ENCODE measurements around the gene GNPDA1. TPM values are rescaled to one million over a fixed set of nuclear protein-coding genes. Genes with fewer than 3 reads are reported as not detected.

Gene GNPDA1
- polyA plus RNA-seq, 1 donor from 2014 or later, result 28.9 TPM

- no peaks in the 10 kb centered on the region for H4K20me1 ChIP-seq (ENCODE audit: insufficient read depth)
- H3K9me2 ChIP-seq (ENCODE audit: insufficient read depth, low read length), result no peaks in the 10 kb centered on the region
- H3K36me3 ChIP-seq (ENCODE audit: insufficient read depth, low read length), result no peaks in the 10 kb centered on the region
- no peaks in the 10 kb centered on the region for H3K79me2 ChIP-seq (replicated peaks; ENCODE audit: insufficient read depth, low read length)
- H2AFZ ChIP-seq (ENCODE audit: low read depth, low read length), result no peak overlapping the region
- H3K9me3 ChIP-seq (ENCODE audit: low read length), result no peaks in the 10 kb centered on the region
- H3K4me3 ChIP-seq (ENCODE audit: low read length), result no peak overlapping the region
- H3K4me2 ChIP-seq (ENCODE audit: low read length), result no peak overlapping the region
- H3F3A ChIP-seq (ENCODE audit: insufficient read depth, low read length, poor library complexity, severe bottlenecking), result peaks cover 8% of the 10 kb centered on the region
- no peak overlapping the region for H3K27ac ChIP-seq (ENCODE audit: low read length)
- no peaks in the 10 kb centered on the region for H3K27me3 ChIP-seq (ENCODE audit: insufficient read depth, low read depth, low read length)
- TF ChIP-seq MXI1 (conservative IDR thresholded peaks at IDR 0.05; ENCODE audit: poor library complexity, severe bottlenecking) (no peak), RAD21 (conservative IDR thresholded peaks at IDR 0.05) (no peak), SMC3 (conservative IDR thresholded peaks at IDR 0.05; ENCODE audit: poor library complexity) (no peak), POLR2AphosphoS5 (IDR thresholded peaks at IDR 0.05) (no peak), EP300 (conservative IDR thresholded peaks at IDR 0.05; ENCODE audit: poor library complexity, severe bottlenecking) (no peak), TAF1 (IDR thresholded peaks at IDR 0.05; ENCODE audit: low read depth) (no peak), EZH2 (IDR thresholded peaks at IDR 0.05; ENCODE audit: borderline replicate concordance, insufficient read depth, low read length, poor library complexity, severe bottlenecking) (no peak), CTCF (IDR thresholded peaks at IDR 0.05; ENCODE audit: poor library complexity, severe bottlenecking) (no peak)
- TF ChIP-seq, protein P1, sequence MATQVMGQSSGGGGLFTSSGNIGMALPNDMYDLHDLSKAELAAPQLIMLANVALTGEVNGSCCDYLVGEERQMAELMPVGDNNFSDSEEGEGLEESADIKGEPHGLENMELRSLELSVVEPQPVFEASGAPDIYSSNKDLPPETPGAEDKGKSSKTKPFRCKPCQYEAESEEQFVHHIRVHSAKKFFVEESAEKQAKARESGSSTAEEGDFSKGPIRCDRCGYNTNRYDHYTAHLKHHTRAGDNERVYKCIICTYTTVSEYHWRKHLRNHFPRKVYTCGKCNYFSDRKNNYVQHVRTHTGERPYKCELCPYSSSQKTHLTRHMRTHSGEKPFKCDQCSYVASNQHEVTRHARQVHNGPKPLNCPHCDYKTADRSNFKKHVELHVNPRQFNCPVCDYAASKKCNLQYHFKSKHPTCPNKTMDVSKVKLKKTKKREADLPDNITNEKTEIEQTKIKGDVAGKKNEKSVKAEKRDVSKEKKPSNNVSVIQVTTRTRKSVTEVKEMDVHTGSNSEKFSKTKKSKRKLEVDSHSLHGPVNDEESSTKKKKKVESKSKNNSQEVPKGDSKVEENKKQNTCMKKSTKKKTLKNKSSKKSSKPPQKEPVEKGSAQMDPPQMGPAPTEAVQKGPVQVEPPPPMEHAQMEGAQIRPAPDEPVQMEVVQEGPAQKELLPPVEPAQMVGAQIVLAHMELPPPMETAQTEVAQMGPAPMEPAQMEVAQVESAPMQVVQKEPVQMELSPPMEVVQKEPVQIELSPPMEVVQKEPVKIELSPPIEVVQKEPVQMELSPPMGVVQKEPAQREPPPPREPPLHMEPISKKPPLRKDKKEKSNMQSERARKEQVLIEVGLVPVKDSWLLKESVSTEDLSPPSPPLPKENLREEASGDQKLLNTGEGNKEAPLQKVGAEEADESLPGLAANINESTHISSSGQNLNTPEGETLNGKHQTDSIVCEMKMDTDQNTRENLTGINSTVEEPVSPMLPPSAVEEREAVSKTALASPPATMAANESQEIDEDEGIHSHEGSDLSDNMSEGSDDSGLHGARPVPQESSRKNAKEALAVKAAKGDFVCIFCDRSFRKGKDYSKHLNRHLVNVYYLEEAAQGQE (IDR thresholded peaks at IDR 0.05; ENCODE audit: borderline replicate concordance), result no peak
- H3K9ac ChIP-seq (ENCODE audit: low read length), result no peak overlapping the region
Measured at GRCh38 chr5:141961466-141961865, 51.4 kb downstream of the GNPDA1 start.

- Histone ChIP-seq H3F3A (ENCODE audit: insufficient read depth, low read length, poor library complexity, severe bottlenecking) (peaks cover 8% of the 10 kb centered on the region), H3K4me2 (ENCODE audit: low read length) (no peak overlapping the region), H3K9me3 (ENCODE audit: low read length) (no peaks in the 10 kb centered on the region), H2AFZ (ENCODE audit: low read depth, low read length) (no peak overlapping the region), H3K36me3 (ENCODE audit: insufficient read depth, low read length) (no peaks in the 10 kb centered on the region), H3K79me2 (replicated peaks; ENCODE audit: insufficient read depth, low read length) (no peaks in the 10 kb centered on the region), H4K20me1 (ENCODE audit: insufficient read depth) (no peaks in the 10 kb centered on the region), H3K27ac (ENCODE audit: low read length) (no peak overlapping the region), H3K9ac (ENCODE audit: low read length) (peak overlapping the region; percentile 19), H3K4me3 (ENCODE audit: low read length) (no peak overlapping the region), H3K27me3 (ENCODE audit: insufficient read depth, low read depth, low read length) (no peaks in the 10 kb centered on the region), H3K9me2 (ENCODE audit: insufficient read depth, low read length) (no peaks in the 10 kb centered on the region)
- peak; percentile 25 for TF ChIP-seq MXI1 (conservative IDR thresholded peaks at IDR 0.05; ENCODE audit: poor library complexity, severe bottlenecking)
- TF ChIP-seq, protein P1 (IDR thresholded peaks at IDR 0.05; ENCODE audit: borderline replicate concordance), result no peak
- TF ChIP-seq CTCF (IDR thresholded peaks at IDR 0.05; ENCODE audit: poor library complexity, severe bottlenecking), result peak; percentile 97
- no peak for TF ChIP-seq TAF1 (IDR thresholded peaks at IDR 0.05; ENCODE audit: low read depth)
- TF ChIP-seq SMC3 (conservative IDR thresholded peaks at IDR 0.05; ENCODE audit: poor library complexity), result peak; percentile 99
- no peak for TF ChIP-seq POLR2AphosphoS5 (IDR thresholded peaks at IDR 0.05)
- no peak for TF ChIP-seq EP300 (conservative IDR thresholded peaks at IDR 0.05; ENCODE audit: poor library complexity, severe bottlenecking)
- peak; percentile 95 for TF ChIP-seq RAD21 (conservative IDR thresholded peaks at IDR 0.05)
- no peak for TF ChIP-seq EZH2 (IDR thresholded peaks at IDR 0.05; ENCODE audit: borderline replicate concordance, insufficient read depth, low read length, poor library complexity, severe bottlenecking)
Measured at GRCh38 chr5:141960449-141961323, 52.1 kb downstream of the GNPDA1 start.

Data from neural cell (in vitro differentiated cells).